NCI-H2227 (cell line): ENCODE data around the gene PPP1CA.
A peak's percentile ranks its signal among the peaks of the same experiment; 100 is the strongest.

Source experiments
- DNase-seq: peaks from one replicate; lab custom pipeline; 2025; ENCODE audit not compliant: unreplicated experiment; lab: John Stamatoyannopoulos, UW

PPP1CA gene

GRCh38 chr11:67401495-67402191, at the start of gene PPP1CA:
Gene PPP1CA, minus strand, starts transcription at chr11:67401858. Its CDS starts 76 bp downstream, at chr11:67401782.
- peak; percentile 92 for DNase-seq

GRCh38 chr11:67450796-67451657, 49.4 kb upstream of the PPP1CA start:
- no peak for DNase-seq

- no peak for DNase-seq
Measured at GRCh38 chr11:67449116-67449844, 47.6 kb upstream of the PPP1CA start.

DNA sequence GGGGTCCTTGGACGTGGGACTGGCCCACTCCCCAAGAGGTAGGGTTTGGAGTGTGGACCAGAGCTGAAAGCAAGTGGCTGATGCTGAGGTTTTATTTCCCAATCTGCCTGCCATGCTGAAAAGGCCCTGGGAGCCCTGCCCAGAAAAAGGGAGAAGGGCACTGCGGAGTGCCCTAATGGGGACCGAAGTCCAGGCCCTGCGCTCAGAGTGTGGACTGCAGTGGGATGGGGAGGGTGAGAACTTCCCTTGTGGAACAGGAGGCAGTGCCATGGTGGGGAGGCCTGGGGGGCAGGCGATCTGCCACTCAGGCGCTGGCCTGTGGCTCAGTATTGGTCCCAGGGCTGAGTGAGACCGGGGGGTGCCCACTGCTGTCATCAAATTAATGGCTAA, 46.6 kb upstream of the PPP1CA start:
- DNase-seq = no peak

DNA sequence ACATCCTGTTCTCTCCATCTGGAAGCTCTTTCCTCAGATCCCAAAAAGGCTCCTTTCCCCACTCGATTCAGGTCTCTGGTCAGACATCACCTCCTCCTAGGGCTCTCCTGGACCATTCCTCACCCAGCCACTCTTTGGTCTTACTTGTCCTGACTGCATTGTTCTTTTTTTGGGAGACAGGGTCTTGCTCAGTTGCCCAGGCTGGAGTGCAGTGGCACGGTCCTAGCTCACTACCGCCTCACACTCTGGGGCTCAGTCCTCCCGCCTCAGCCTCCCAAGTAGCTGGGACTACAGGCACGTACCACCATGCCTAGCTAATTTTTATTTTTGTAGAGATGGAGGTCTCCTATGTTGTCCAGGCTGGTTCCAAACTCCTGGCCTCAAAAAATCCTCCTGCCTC, 43.9 kb upstream of the PPP1CA start:
- no peak for DNase-seq

DNA sequence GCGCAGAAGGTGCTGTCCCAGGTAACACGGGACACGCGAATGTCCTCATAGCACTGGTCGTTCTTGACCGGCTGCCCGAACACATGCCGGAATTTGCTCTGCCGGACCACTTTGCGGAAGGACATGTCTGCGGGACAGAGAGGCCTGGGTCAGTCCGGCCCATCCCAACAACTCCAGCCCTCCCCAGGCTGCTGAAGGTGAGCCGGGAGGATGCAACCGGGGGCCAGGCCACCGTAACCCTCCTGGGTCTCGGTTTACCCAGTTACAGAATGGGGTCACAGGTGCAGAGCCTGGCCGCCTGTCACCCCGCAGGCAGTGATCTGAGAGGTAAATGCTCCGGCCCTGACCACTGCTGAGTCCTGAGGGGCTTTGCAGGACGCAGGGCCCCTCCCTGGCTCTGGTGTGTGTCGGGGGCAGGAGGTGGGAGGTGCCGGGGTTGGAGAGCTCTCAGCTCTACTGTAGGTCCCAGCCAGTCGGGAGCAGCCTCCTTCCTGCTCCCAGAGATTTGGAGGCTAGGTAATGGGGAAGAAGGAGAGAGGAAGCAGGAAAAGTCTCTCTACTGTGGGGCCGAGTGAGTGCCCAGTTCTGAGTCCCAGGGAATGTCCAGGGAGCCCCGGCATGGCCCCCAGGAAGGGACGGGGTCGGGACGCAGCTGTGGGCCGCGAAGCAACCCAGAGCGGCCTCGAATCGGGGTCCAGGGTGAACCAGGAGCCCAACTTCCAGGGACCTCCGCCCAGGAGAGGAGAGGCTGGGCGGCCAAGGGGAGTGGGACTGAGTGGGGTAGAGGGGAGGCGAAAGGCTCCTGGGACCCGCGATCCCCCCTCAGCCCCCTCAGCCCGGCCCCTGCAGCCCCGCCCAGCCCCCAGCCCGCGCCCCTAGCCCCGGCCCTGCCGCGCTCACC, 41.1 kb upstream of the PPP1CA start:
- DNase-seq = no peak

DNA sequence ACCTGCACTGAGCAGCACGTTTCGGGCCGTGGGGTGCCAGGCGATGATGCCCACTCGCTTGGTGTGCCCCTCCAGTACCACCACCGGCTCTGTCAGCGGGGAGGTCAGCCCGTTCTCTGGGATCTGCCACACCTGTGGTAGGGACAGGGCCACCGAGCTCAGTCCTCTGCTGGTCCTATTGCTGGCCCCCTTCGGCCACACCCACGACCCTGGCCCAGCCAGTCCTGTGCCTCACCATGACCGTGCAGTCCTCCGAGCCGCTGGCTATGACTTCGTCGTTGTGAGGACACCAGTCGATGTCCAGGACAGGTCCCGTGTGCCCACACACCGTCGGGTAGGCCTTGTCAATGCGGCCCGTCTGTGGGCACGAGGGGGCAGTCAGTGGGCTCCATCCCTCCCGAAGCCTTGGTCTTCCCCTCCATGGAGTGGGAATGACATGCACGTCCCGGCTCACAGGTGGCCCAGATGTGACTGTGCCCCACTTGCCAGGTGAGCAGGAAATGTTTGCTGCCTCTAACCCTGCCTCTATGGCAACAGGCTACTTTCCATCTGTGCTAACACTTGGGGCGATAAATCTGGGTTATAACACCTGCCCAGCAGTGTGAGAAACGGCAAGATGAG, 40.2 kb upstream of the PPP1CA start:
- no peak for DNase-seq

DNA sequence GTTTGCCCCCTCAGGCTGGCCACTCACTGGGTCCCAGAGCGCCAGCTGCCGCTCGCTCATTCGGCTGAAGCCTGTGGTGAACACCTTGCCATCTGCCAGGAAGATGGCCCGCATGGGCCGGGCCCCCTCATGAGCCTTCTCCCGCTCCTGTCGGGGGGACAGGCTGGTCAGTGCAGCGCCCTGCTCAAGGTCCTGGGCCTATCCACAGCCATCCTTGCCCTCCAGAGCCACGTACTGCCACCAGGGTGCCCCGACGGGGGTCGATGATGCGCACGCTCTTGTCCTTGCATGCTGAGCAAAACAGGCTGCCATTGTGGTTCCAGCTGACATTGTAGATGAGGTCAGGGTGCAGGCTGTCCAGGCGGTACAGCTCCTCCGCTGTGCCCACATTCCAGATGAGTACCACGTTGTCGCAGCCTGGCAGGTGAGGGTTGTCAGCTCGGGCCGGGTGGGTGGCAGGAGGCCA, 39.5 kb upstream of the PPP1CA start:
- no peak for DNase-seq

DNA sequence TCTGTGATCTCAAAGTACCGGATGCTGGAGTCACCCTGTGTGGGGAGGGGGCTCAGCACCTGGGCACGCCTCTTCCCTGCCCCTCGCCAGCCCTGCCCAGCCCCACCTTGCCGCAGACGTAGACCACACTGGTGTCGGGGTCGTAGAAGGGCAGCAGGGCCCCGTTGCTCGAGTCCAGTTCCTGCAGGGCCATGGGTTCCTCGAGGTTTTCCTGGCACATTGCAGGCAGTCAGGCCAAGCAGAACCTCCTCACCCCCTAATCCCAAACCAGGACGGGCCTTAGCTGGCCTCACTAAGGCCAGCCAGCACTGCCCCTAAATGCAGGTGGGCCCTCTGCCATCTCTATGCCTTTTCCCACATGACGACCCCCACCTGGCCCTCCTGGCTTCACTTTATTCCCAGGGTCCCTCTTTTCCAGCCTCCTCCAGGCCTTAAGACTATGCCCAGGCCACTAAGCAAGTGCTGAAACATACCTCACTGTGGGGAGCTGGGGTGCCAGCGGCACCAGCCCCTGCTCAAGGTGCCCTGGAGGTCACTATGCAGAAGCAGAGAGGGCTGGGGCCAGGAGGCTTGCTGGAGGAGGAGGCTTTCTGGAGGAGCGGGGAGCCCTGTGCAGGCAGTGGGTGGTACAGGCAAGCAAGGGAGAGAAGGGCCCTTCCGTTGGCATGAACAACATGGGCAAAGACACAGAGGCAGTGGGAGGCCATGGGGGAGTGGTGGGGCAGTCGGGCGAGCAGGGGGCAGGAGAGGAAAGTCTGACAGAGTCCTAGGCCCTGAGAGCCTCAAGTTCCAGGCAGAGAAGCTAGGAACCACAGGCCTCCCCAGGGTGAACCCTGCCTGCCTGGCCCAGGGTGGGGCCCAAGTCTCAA, 38.8 kb upstream of the PPP1CA start:
- no peak for DNase-seq

DNA sequence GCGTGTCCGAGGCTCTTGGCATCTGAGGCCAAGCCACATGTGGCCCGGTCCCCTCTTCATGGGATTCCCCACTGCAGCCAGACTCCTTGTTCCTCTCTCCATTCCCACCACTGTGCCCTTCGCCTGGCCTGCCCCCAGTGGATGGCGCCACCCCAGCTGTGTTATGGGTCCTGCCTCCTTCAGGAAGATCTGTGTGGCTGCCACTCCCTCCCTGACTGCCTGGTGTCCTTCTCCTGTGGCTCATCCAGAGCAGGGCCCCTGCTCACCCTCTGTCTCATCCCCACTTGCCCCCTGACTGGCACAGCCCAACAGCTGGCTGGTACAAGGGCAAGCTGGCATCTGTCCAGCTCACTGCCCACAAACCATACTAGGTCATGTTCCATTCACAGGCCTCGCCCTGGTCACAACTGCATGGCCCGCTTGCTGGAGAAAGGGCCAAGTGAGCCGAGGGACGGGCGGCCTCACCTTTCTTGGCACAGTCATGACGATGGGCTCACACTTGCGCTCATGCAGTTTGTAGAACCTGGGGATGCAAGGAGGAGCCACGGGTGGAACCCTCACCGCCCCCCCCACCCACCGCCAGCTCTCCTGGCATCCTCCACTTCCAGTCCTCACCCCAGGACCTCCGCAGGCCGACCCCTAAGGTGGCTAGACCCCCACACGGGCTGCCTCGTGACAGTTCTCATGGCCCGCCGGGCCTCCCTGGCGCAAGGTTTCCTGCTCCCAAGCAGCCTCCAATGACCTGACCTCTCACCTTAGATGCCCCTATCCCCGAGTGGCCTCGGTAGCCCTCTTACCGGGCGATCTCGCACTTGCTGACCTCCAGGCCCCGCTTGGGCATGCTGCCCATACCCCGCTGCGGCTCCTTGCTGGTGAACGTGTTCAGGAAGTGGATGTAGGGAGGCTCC, 37.9 kb upstream of the PPP1CA start:
- DNase-seq = no peak

DNA sequence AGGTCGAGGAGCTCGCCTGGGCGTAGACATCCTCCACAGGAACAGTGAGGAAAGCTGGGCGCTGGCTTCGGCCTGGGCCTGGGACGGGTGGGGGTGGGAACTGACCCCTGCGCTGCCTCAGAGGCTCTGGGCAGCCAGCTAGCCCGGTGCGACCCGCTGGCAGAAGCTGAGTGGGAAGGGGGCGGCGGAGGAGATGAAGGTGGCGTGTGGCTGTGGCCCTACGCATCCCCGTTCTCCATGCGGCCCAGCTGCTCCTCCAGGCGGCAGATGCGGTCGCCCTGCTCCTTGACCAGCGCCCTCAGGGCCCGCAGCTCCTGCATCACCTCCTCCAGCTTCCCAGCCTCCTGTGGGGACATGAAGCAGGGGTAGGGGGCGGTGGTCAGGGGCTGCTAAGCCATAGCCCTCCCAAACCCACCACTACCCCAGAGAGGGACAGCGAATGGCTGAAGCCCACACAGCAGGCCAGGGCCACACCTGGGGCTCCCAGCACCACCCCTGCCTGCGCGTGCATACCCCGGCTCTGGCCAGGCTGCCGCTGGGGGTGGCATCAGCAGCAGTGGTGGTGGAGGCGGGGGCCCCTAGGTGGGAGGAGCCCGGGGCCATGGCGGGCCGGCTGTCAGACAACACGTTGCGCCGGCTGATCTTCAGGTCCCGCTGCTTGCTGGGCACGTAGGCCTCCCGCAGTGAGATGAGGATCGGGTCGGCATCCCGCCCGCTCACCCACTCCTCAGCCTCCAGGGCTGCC, 36.7 kb upstream of the PPP1CA start:
- no peak for DNase-seq

GRCh38 chr11:67437809-67438157, 36.1 kb upstream of the PPP1CA start:
- no peak for DNase-seq

DNA sequence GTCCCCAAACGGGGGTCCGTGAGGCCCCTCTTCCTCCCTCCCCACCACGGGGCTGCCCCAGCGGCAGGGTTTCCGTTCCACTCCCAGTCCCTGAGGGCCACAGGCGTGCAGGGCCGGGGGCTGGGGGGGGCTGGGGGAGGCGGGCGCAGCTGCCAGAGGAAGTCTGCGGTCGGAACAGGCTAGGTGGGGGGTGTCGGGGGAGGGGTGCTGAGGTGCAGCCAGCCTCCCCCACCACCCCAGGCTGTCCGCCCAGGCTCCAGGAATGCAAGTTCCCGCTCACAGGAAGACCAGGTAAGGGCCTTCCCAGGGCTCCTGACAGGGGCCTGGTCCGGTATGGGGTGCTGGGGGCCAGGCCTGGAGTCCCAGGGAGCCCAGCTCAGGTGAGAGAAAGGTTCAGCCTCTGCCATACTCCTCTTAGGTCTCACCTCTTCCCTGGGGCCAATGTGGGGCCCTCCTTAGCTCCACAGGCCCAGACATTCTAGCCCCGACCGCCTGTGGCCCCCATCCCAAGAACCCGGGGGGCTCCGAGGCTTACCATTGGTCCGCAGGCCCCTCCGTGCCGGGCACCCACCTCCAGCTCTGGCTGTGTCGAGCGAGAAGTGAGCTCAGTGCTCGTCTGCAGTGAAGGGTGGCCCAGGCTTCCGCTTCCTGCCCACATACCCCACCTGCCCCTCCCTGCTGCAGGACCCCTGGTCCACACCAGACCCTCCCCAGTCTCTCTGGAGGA, 35.6 kb upstream of the PPP1CA start, which contains the start of gene PTPRCAP:
Gene PTPRCAP, minus strand, starts transcription at position 601 of the 727 bp plus-strand sequence. Its CDS starts 63 bp downstream, at position 538.
- no peak for DNase-seq

DNA sequence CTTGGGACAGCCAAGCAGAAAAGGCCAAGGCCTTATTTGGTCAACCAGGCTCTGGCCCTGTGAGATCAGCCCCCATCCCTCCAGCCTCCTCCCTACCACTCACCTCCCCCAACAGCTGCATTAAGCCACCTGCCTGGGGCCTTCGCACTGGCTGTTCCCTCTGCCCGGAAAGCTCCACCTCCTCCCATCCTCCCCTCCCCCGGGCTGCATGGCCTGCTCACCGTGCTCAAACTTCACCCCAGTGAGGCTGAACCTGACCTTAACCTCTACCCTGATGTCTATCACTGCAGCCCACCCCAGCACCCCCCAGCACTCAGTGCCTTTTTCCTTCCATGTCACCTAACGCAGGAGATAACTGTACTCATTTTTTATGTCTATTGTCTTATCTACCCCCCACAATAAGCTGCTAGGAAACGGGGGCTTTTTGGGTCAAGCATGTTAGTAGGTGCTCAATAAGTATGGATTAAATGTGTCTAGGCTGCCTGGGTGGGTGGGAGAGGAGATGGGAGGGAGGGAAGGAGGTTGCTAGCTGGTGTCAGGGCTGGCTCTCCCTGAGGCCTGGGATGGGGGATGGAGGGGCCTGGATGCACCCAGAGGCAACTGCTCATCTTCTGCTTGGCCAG, 34.9 kb upstream of the PPP1CA start:
- DNase-seq = no peak

DNA sequence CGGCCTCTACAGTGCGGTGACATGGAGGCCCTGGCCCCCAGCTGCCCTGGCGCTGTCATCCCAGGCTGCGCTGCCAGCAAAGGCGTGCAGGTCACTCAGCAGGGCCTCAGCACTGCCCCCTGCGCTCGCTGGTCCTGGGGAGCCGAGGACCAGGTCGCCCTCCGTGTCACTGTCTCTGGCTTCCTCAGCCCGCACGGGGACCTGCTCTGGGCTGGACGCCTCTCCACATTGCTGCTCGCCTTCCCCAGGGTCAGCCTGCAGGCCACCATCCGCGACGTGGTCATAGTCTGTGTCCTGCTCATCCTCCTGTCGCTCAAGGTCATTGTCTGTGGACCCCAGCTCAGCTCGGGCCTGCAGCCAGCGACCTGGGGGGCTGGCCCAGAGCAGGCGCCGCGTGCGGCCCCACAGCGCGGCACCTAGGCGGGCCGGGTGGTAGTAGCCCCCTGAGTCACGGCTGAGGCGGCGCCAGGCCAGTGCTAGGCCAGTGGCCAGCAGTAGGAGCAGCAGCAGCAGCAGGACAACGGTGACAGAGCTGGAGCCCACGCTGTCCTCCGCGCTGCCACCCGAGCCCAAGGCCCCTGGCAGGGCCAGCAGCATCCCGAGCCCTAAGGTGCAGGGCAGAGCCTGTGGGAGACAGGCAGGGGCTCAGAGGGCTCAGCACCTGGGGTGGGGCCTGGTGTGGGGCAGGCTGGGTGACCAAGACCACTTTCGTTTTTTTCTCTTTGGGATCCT, 34.2 kb upstream of the PPP1CA start:
- DNase-seq = no peak
